ENCODE results near the gene ZFYVE27. TPM values are rescaled to one million over a fixed set of nuclear protein-coding genes. Genes with fewer than 3 reads are reported as not detected.

Gene ZFYVE27, protein sequence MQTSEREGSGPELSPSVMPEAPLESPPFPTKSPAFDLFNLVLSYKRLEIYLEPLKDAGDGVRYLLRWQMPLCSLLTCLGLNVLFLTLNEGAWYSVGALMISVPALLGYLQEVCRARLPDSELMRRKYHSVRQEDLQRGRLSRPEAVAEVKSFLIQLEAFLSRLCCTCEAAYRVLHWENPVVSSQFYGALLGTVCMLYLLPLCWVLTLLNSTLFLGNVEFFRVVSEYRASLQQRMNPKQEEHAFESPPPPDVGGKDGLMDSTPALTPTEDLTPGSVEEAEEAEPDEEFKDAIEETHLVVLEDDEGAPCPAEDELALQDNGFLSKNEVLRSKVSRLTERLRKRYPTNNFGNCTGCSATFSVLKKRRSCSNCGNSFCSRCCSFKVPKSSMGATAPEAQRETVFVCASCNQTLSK
- total RNA-seq (10 to 100 TPM; 26.7 to 45.3 (median 34.7) TPM), polyA plus RNA-seq (10 to 100 TPM; 23.6 to 39.3 (median 31.7) TPM)
- long read RNA-seq, donor 1, partial matches to known transcripts = 0 of 3 reads
- long read RNA-seq, donor 1, other reads (novel, unspliced or antisense) = 0 of 3 reads
- long read RNA-seq, donor 2, partial matches to known transcripts = 0 of 2 reads
- long read RNA-seq, donor 2, other reads (novel, unspliced or antisense) = 0 of 2 reads
- long read RNA-seq, donor 3, partial matches to known transcripts = 13 of 13 reads
- long read RNA-seq, donor 3, other reads (novel, unspliced or antisense) = 0 of 13 reads
- long read RNA-seq, donor 4, partial matches to known transcripts = 4 of 18 reads
- long read RNA-seq, donor 4, other reads (novel, unspliced or antisense) = 13 of 18 reads
- long read RNA-seq, donor 5, transcript ZFYVE27-203 (12 exons, 2,997 nt) = major isoform, 10 of 152 reads
- long read RNA-seq, donor 5, partial matches to known transcripts = 6 of 152 reads
- long read RNA-seq, donor 5, other reads (novel, unspliced or antisense) = 134 of 152 reads
- long read RNA-seq, donor 6, partial matches to known transcripts = 0 of 11 reads
- long read RNA-seq, donor 6, other reads (novel, unspliced or antisense) = 11 of 11 reads
- long read RNA-seq, donor 7, partial matches to known transcripts = 21 of 22 reads
- long read RNA-seq, donor 7, other reads (novel, unspliced or antisense) = 0 of 22 reads
- long read RNA-seq, donor 8, partial matches to known transcripts = 0 of 8 reads
- long read RNA-seq, donor 8, other reads (novel, unspliced or antisense) = 6 of 8 reads
- long read RNA-seq, donor 9, partial matches to known transcripts = 0 of 1 reads
- long read RNA-seq, donor 9, other reads (novel, unspliced or antisense) = 0 of 1 reads
- long read RNA-seq, donor 10, partial matches to known transcripts = 0 of 1 reads
- long read RNA-seq, donor 10, other reads (novel, unspliced or antisense) = 0 of 1 reads

DNA sequence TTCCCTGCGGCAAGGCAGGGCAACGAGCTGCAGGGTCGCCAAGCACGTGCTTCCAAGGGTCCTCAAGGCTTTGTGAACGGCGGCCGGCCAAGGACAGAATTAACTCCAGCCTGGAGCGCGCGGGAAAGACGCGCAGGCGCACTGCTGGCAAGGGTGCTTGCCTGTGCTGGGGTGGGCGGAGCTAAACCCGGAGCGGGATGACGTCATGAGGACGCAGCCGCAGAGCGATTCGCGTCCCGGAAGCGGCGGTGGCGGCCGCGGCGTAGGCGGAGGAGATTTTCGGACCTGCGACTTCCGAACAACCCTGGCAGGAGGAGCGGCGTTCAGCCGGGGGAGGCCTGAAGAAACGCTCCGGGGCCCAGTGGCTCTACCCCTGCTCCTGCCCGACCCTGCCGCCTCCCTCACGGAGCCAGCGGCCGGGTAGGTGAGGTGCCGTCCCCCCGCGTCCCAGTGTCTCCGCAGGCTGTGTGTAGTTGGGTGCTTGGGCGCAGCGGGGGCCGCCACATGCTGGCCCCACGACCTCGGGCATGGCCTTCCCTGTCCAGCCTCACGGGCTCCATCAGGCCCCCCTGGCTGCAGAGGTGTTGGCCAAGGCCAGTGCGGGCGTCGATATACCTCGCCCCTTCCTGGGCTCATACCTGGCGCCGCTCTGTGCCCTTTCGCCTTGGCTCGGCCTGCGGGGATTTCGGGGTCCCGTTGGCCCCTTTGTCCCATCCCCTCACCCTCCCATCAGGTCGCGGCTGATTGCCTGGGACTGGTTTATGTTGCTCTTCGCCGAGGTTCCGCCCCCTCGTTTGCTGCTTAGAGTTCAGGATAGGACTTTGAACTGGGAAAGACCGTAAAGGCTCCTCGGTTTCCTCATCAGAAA is at the start of gene ZFYVE27:
Gene ZFYVE27 (plus strand): TSS at position 227 of the 868 bp plus-strand sequence. CDS start 1,350 bp downstream, outside the sequence.
- H3K4me1 ChIP-seq (replicated peaks in 1 of 2) = peaks cover 7 to 18% of the 10 kb centered on the region in 2 donors
- no peaks in the 10 kb centered on the region for H3K9me3 ChIP-seq (replicated peaks in 1 of 3)
- intact Hi-C loops (cut with DNase I) = loop anchor here in 1 of 2 donors (10.0 kb wide), 1 partner anchor 162 kb away; the partner anchor contains the start of gene ANKRD2
- H3K27me3 ChIP-seq = no peaks in the 10 kb centered on the region
- peak within 1 kb of the TSS; percentile 62 to 98 (median 92) for H3K27ac ChIP-seq
- H3K36me3 ChIP-seq (replicated peaks in 1 of 2) = peaks cover 0 to 7% of the 10 kb centered on the region in 2 donors
- TF ChIP-seq, protein P1, sequence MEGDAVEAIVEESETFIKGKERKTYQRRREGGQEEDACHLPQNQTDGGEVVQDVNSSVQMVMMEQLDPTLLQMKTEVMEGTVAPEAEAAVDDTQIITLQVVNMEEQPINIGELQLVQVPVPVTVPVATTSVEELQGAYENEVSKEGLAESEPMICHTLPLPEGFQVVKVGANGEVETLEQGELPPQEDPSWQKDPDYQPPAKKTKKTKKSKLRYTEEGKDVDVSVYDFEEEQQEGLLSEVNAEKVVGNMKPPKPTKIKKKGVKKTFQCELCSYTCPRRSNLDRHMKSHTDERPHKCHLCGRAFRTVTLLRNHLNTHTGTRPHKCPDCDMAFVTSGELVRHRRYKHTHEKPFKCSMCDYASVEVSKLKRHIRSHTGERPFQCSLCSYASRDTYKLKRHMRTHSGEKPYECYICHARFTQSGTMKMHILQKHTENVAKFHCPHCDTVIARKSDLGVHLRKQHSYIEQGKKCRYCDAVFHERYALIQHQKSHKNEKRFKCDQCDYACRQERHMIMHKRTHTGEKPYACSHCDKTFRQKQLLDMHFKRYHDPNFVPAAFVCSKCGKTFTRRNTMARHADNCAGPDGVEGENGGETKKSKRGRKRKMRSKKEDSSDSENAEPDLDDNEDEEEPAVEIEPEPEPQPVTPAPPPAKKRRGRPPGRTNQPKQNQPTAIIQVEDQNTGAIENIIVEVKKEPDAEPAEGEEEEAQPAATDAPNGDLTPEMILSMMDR (IDR thresholded peaks at IDR 0.05) = no peak
- peak; percentile 94 to 96 for TF ChIP-seq POLR2A (IDR thresholded peaks at IDR 0.05)
- DNase-seq = peak; percentile 96 to 99 (median 97)
- 0 to 1% (median 0%) methylated on average over 21 to 72 of the region's 72 CpGs for WGBS, 4 donors
- peak within 1 kb of the TSS; percentile 56 to 95 (median 74) for H3K4me3 ChIP-seq

DNA sequence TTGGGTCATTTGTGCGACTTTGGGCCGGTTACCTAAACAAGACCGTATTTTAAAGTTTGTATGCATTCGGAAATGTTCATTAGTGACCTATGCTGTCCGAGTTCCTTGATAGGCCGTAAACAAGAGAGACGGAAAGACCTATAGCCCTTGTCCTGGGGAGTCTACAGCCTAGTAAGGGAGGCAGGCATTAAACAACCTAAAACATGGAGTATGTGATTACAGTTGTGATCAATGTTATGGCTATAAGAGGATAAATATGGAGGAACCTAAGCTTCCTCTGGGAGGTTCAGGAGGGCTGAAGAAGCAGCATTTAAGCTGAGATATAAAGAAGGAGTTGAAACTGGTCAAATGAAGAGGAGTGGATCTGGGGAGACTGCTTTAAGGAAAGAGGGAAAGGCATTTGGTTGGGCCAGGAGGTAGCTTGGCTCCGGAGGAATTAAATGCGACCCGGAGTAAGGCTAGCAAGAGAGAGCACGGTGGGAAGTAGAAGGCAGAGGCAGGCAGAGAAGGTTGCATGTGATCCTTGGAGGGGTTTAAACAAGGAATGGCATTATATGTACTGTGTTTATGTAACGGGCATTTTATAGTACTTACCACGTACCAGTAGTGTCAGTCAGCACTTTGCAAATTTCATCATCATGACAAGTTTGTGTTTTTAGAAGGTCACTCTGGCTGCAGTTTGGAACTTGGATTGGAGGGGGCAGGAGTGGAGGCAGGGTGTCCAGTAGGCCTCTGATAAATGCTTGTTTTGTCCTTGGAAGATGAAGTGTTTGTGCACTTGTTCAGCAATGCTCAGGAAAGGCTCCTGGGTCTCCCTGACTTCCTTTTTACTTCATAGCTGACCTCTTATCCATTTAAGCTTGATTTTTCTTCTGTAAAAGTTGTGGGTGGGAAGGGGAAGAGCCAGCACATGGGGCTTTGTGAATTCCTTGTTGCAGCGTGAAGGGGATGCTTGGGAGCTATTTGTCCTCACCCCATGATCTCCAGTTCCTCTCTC is 48.8 kb upstream of the ZFYVE27 start:
- Histone ChIP-seq H3K9me3 (replicated peaks in 1 of 3) (no peaks in the 10 kb centered on the region), H3K27ac (peak overlapping the region; percentile 90 to 97 (median 95)), H3K4me1 (replicated peaks in 1 of 2) (peaks cover 46 to 60% of the 10 kb centered on the region in 2 donors), H3K36me3 (replicated peaks in 1 of 2) (no peaks in the 10 kb centered on the region), H3K27me3 (no peaks in the 10 kb centered on the region), H3K4me3 (peak overlapping the region in 1 of 4 donors; percentile 30)
- TF ChIP-seq, protein P1 (IDR thresholded peaks at IDR 0.05) = no peak
- peak in 1 of 2 donors; percentile 71 for TF ChIP-seq POLR2A (IDR thresholded peaks at IDR 0.05)
- intact Hi-C loops (cut with DNase I) = no loop called here
- 16 to 23% (median 20%) methylated on average over 9 to 14 of the region's 14 CpGs for WGBS, 4 donors
- peak; percentile 66 to 89 (median 85) for DNase-seq

DNA sequence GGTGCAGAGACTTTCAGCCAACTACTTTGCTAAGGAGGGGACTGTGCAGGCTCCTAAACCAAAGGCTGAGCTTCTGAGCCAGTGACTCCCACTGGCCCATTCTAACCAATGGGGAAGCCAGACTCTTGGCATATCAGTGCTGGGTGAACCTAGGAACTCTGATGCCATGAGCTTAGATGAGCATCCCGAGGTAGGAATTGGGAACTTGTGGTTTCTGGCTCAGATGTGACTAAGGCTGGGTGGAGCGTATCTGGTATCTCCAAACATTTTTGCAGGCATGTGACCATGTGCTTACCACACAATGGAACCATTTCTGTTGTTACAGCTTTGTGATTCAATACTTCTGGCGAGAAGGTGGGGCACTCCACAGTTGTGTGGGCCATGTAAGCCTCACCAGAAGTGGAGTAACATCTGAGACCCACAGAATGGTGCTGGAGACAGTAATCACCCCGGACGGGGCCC is 47.3 kb upstream of the ZFYVE27 start:
- DNase-seq = peak in 3 of 7 donors; percentile 54 to 61 (median 57)
- intact Hi-C loops (cut with DNase I) = no loop called here
- H3K36me3 ChIP-seq (replicated peaks in 1 of 2) = no peaks in the 10 kb centered on the region
- peaks cover 36 to 45% of the 10 kb centered on the region in 2 donors for H3K4me1 ChIP-seq (replicated peaks in 1 of 2)
- no peak overlapping the region for H3K4me3 ChIP-seq
- TF ChIP-seq, protein P1 (IDR thresholded peaks at IDR 0.05) = no peak
- TF ChIP-seq POLR2A (IDR thresholded peaks at IDR 0.05) = no peak
- 76 to 100% (median 77%) methylated on average over 2 to 5 of the region's 5 CpGs for WGBS, 4 donors
- H3K27me3 ChIP-seq = no peaks in the 10 kb centered on the region
- no peaks in the 10 kb centered on the region for H3K9me3 ChIP-seq (replicated peaks in 1 of 3)
- peak overlapping the region in 4 of 5 donors; percentile 90 to 97 (median 94) for H3K27ac ChIP-seq

Data from adrenal gland (tissue), 19 donors.